B cell (primary cell): ENCODE results near the gene DCTN5. TPM values are rescaled to one million over a fixed set of nuclear protein-coding genes. Genes with fewer than 3 reads are reported as not detected.

Experiments used
- ATAC-seq: fragments of 200-7000 bp; cut with Tn5 transposase; one replicate; pipeline ENCODE4 v1.10.0; 2021; ENCODE audit warnings: low read depth, mild to moderate bottlenecking, moderate number of reproducible peaks, moderate library complexity
- CTCF ChIA-PET: fragments of 350-600 bp; sonication (Branson Sonifier 250); formaldehyde crosslinking; loops from one replicate; lab custom pipeline; 2021; ENCODE audit warnings: antibody characterized with exemption, inconsistent platforms; lab: Charles Lee
- POLR2A ChIA-PET: fragments of 350-600 bp; sonication (Branson Sonifier 250); formaldehyde crosslinking; loops from one replicate; lab custom pipeline; 2021; ENCODE audit warnings: antibody characterized with exemption; lab: Charles Lee
- DNase-seq: peaks from one replicate; pipeline ENCODE4 v3.0.0; 2013
- H2AFZ ChIP-seq: 2 replicates; pipeline ENCODE4 v1.6.1; 2012; ENCODE audit warnings: mild to moderate bottlenecking, low read depth, low read length; ENCODE audit not compliant: insufficient read depth, poor library complexity, severe bottlenecking
- H3K27ac ChIP-seq, 2 donors: 1 replicate in 1 of 2; 2 replicates in 1 of 2; pipeline ENCODE4 v1.5.1; 2012 to 2013; ENCODE audit warnings: low read length in 2 of 2, mild to moderate bottlenecking in 2 of 2, moderate library complexity in 1 of 2
- H3K27me3 ChIP-seq, 4 experiments: fragments of 200-600 bp in 1 of 4; sonication (generic) in 1 of 4; replicated peaks in 1 of 4; 1 replicate in 2 of 4; 2 replicates in 2 of 4; pipeline versions ENCODE4 v1.6.1 to v1.7.0; 2013 to 2016; ENCODE audit warnings: low read length in 3 of 4, mild to moderate bottlenecking in 2 of 4, mixed read lengths in 1 of 4, moderate library complexity in 1 of 4; ENCODE audit not compliant: insufficient read depth in 4 of 4, control insufficient read depth in 3 of 4; ENCODE audit errors: control extremely low read depth in 1 of 4
- H3K36me3 ChIP-seq, 2 experiments: replicated peaks in 1 of 2; 1 replicate in 1 of 2; 2 replicates in 1 of 2; pipeline versions ENCODE4 v1.6.1 to v1.7.1; 2013; ENCODE audit warnings: low read length in 1 of 2; ENCODE audit not compliant: insufficient read depth in 2 of 2, control insufficient read depth in 1 of 2; ENCODE audit errors: control extremely low read depth in 1 of 2, extremely low read depth in 1 of 2
- H3K4me1 ChIP-seq, 2 donors: fragments of 200-600 bp in 1 of 2; sonication (generic) in 1 of 2; 1 replicate in 1 of 2; 2 replicates in 1 of 2; pipeline versions ENCODE4 v1.5.1 to v1.6.1; 2013 to 2017; ENCODE audit warnings: low read length in 2 of 2; ENCODE audit not compliant: control insufficient read depth in 2 of 2, insufficient read depth in 2 of 2
- H3K4me2 ChIP-seq: replicated peaks from 2 replicates; pipeline ENCODE3; 2012; ENCODE audit warnings: mild to moderate bottlenecking, low read depth, low read length; ENCODE audit not compliant: poor library complexity, severe bottlenecking
- H3K4me3 ChIP-seq, 5 experiments: fragments of 200-600 bp in 1 of 5; sonication (generic) in 1 of 5; 1 replicate in 3 of 5; 2 replicates in 2 of 5; pipeline versions ENCODE4 v1.5.1 to v1.7.0; 2011 to 2016; ENCODE audit warnings: low read length in 4 of 5, mild to moderate bottlenecking in 4 of 5, low read depth in 2 of 5, control low read depth in 1 of 5, moderate library complexity in 1 of 5; ENCODE audit not compliant: insufficient read depth in 1 of 5; ENCODE audit errors: control extremely low read depth in 1 of 5, extremely low read depth in 1 of 5
- H3K79me2 ChIP-seq: fragments of 200-600 bp; sonication (generic); one replicate; pipeline ENCODE4 v1.6.0; 2016; ENCODE audit warnings: low read length; ENCODE audit not compliant: control insufficient read depth, insufficient read depth
- H3K9ac ChIP-seq: fragments of 200-600 bp; sonication (generic); 2 replicates; pipeline ENCODE4 v1.6.1; 2017; ENCODE audit warnings: mild to moderate bottlenecking, low read length, moderate library complexity
- H3K9me3 ChIP-seq, 3 donors: one replicate each; pipeline versions ENCODE4 v1.6.1 to v1.7.1; 2013; ENCODE audit warnings: low read length in 2 of 3; ENCODE audit not compliant: control insufficient read depth in 2 of 3, insufficient read depth in 1 of 3; ENCODE audit errors: control extremely low read depth in 1 of 3
- H4K20me1 ChIP-seq: 2 replicates; pipeline ENCODE4 v1.6.0; 2012; ENCODE audit warnings: mild to moderate bottlenecking, low read length; ENCODE audit not compliant: insufficient read depth, control insufficient read depth, poor library complexity, severe bottlenecking
- H3K27ac Mint-ChIP-seq: one replicate; pipeline ENCODE4 v1.8.0; 2021; ENCODE audit warnings: mixed read lengths
- H3K27me3 Mint-ChIP-seq: one replicate; pipeline ENCODE4 v1.8.0; 2021; ENCODE audit warnings: mixed read lengths
- H3K4me1 Mint-ChIP-seq: one replicate; pipeline ENCODE4 v1.8.0; 2021; ENCODE audit warnings: mixed read lengths
- H3K4me3 Mint-ChIP-seq: one replicate; pipeline ENCODE4 v1.8.0; 2021; ENCODE audit warnings: mixed read lengths
- H3K9me3 Mint-ChIP-seq: one replicate; pipeline ENCODE4 v1.8.0; 2022; ENCODE audit warnings: mixed read lengths; ENCODE audit not compliant: insufficient read depth
- EZH2 ChIP-seq: IDR thresholded peaks from 2 replicates; pipeline ENCODE4 v1.6.1; 2012; ENCODE audit warnings: borderline replicate concordance, low read depth, mild to moderate bottlenecking, moderate library complexity, low read length; ENCODE audit not compliant: insufficient read depth, poor library complexity, severe bottlenecking
- WGBS: methylation state at CpG from one replicate; pipeline ENCODE4 v1.1.5; 2013; ENCODE audit warnings: missing lambda C conversion rate; ENCODE audit not compliant: insufficient coverage; 5-methylcytosine and 5-hydroxymethylcytosine counted together
- intact Hi-C: fragments of 100-400 bp; cut with micrococcal nuclease; formaldehyde crosslinking; loops from one replicate; pipeline ENCODE4 v1.10.0; 2022
- polyA plus RNA-seq: library from polyadenylated mRNA; depleted of rRNA; stranded (reverse); fragments of >200 nt; gene quantifications from 2 replicates; pipeline ENCODE4 v1.2.3, GENCODE V29; 2012
- total RNA-seq, 2 donors: library from RNA; stranded (reverse); fragments of 120-200 nt in 1 of 2; gene quantifications; 1 replicate in 1 of 2; 2 replicates in 1 of 2; pipeline versions ENCODE4 v1.2.3 to v1.2.4, GENCODE V29; 2013 to 2022
- TF ChIP-seq, protein P1 (sequence below): fragments of 200-600 bp; IDR thresholded peaks from one replicate; pipeline ENCODE4 v1.8.0; 2022; ENCODE audit warnings: antibody characterized with exemption, mild to moderate bottlenecking

Gene DCTN5
- total and polyA plus RNA-seq, 2 donors (not counting 1 experiment from before 2014, with no cell fraction given), result 22.4 to 58.3 TPM

GRCh38 chr16:23692190-23692837, 51.0 kb downstream of the DCTN5 start:
- Histone ChIP-seq H2AFZ (no peak overlapping the region), H3K36me3 (peaks cover 0 to 20% of the 10 kb centered on the region in 2 experiments), H3K4me2 (no peak overlapping the region), H4K20me1 (no peaks in the 10 kb centered on the region), H3K27ac (no peak overlapping the region), H3K27me3 (no peaks in the 10 kb centered on the region), H3K79me2 (no peaks in the 10 kb centered on the region), H3K4me1 (peaks cover 4 to 8% of the 10 kb centered on the region in 2 donors), H3K9me3 (no peaks in the 10 kb centered on the region), H3K9ac (no peak overlapping the region), H3K4me3 (no peak overlapping the region)
- no peak overlapping the region for H3K4me3 Mint-ChIP-seq
- ATAC-seq (no peak), DNase-seq (no peak)
- WGBS, result 98% methylated on average over 5 of the region's 6 CpGs
- H3K27me3 Mint-ChIP-seq, result peaks cover 6% of the 10 kb centered on the region
- ChIA-PET CTCF (no interaction called here), POLR2A (no interaction called here)
- TF ChIP-seq EZH2, result no peak
- TF ChIP-seq, protein P1, sequence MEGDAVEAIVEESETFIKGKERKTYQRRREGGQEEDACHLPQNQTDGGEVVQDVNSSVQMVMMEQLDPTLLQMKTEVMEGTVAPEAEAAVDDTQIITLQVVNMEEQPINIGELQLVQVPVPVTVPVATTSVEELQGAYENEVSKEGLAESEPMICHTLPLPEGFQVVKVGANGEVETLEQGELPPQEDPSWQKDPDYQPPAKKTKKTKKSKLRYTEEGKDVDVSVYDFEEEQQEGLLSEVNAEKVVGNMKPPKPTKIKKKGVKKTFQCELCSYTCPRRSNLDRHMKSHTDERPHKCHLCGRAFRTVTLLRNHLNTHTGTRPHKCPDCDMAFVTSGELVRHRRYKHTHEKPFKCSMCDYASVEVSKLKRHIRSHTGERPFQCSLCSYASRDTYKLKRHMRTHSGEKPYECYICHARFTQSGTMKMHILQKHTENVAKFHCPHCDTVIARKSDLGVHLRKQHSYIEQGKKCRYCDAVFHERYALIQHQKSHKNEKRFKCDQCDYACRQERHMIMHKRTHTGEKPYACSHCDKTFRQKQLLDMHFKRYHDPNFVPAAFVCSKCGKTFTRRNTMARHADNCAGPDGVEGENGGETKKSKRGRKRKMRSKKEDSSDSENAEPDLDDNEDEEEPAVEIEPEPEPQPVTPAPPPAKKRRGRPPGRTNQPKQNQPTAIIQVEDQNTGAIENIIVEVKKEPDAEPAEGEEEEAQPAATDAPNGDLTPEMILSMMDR, result no peak
- H3K4me1 Mint-ChIP-seq, result peaks cover 6% of the 10 kb centered on the region
- intact Hi-C loops, result no loop called here
- H3K27ac Mint-ChIP-seq, result no peak overlapping the region
- H3K9me3 Mint-ChIP-seq, result no peaks in the 10 kb centered on the region

- peaks cover 8 to 14% of the 10 kb centered on the region in 2 donors for H3K4me1 ChIP-seq
- H3K4me3 ChIP-seq, result no peak overlapping the region
- no peaks in the 10 kb centered on the region for H4K20me1 ChIP-seq
- H3K27me3 ChIP-seq, result no peaks in the 10 kb centered on the region
- Mint-ChIP-seq H3K4me1 (peaks cover 12% of the 10 kb centered on the region), H3K9me3 (no peaks in the 10 kb centered on the region), H3K27ac (no peak overlapping the region), H3K4me3 (peak overlapping the region; percentile 74), H3K27me3 (peaks cover 6% of the 10 kb centered on the region)
- intact Hi-C loops, result no loop called here
- H3K36me3 ChIP-seq, result peaks cover 0 to 3% of the 10 kb centered on the region in 2 experiments
- ChIA-PET CTCF (no interaction called here), POLR2A (no interaction called here)
- H3K79me2 ChIP-seq, result no peaks in the 10 kb centered on the region
- no peak for ATAC-seq
- no peaks in the 10 kb centered on the region for H3K9me3 ChIP-seq
- no peak overlapping the region for H3K27ac ChIP-seq
- H3K4me2 ChIP-seq, result peak overlapping the region; percentile 60
- DNase-seq, result no peak
- H2AFZ ChIP-seq, result peak overlapping the region; percentile 75
- WGBS, result 100% methylated on average over 4 of the region's 4 CpGs
- TF ChIP-seq, protein P1, result no peak
- no peak for TF ChIP-seq EZH2
- H3K9ac ChIP-seq, result peak overlapping the region; percentile 19
These were observed 53.0 kb downstream of the DCTN5 start for GRCh38 chr16:23694265-23694643.
